ENCODE measurements around the gene UBE3D. TPM values are rescaled to one million over a fixed set of nuclear protein-coding genes. Genes with fewer than 3 reads are reported as not detected.
"Not testable (repeated sequence)": the region's sequence is repeated elsewhere in the genome, so short reads cannot be mapped to it uniquely, and the experiment has no call there.

UBE3D gene
- total and polyA plus RNA-seq, 12 donors = 1.9 to 4.6 (median 2.6) TPM

- DNase-seq = no peak
- no peak for ATAC-seq
- H3K27ac ChIP-seq = no peak overlapping the region
- H3K9me3 ChIP-seq = peaks cover 0 to 8% (median 0%) of the 10 kb centered on the region in 11 donors
- intact Hi-C loops (cut with DNase I) = loop anchor here in 1 of 10 donors (10.0 kb wide), 1 partner anchor 143 kb away; no protein-coding TSS in a partner anchor
- H3K36me3 ChIP-seq = no peaks in the 10 kb centered on the region
- H3K4me3 ChIP-seq = no peak overlapping the region
- TF ChIP-seq CTCF (IDR thresholded peaks at IDR 0.05) = no peak
- WGBS, 2 donors = 66 to 80% methylated on average over 2 of the region's 2 CpGs
- H3K27me3 ChIP-seq = no peaks in the 10 kb centered on the region
- H3K4me1 ChIP-seq = peaks cover 0 to 6% (median 0%) of the 10 kb centered on the region in 9 donors
Measured at GRCh38 chr6:82902290-82902689, 163.4 kb downstream of the UBE3D start.

- ATAC-seq = no peak
- intact Hi-C loops (cut with DNase I) = no loop called here
- Histone ChIP-seq H3K4me1 (no peaks in the 10 kb centered on the region), H3K4me3 (no peak overlapping the region), H3K27ac (no peak overlapping the region), H3K27me3 (no peaks in the 10 kb centered on the region), H3K36me3 (peaks cover 0 to 4% (median 0%) of the 10 kb centered on the region in 9 donors), H3K9me3 (peaks cover 0 to 8% (median 0%) of the 10 kb centered on the region in 11 donors)
- TF ChIP-seq CTCF (IDR thresholded peaks at IDR 0.05) = no peak
- no peak for DNase-seq
- 90 to 92% methylated on average over 6 of the region's 6 CpGs for WGBS, 2 donors
Measured at GRCh38 chr6:82894653-82895259, 170.9 kb downstream of the UBE3D start.

- peaks cover 0 to 8% (median 0%) of the 10 kb centered on the region in 11 donors for H3K9me3 ChIP-seq
- no peak overlapping the region for H3K27ac ChIP-seq
- no peaks in the 10 kb centered on the region for H3K4me1 ChIP-seq
- TF ChIP-seq CTCF (IDR thresholded peaks at IDR 0.05) = no peak
- H3K4me3 ChIP-seq = no peak overlapping the region
- 74 to 76% methylated on average over 9 of the region's 9 CpGs for WGBS, 2 donors
- ATAC-seq = no peak
- peaks cover 0 to 4% (median 0%) of the 10 kb centered on the region in 9 donors for H3K36me3 ChIP-seq
- DNase-seq = no peak
- no peaks in the 10 kb centered on the region for H3K27me3 ChIP-seq
- intact Hi-C loops (cut with DNase I) = no loop called here
Measured at GRCh38 chr6:82893889-82894652, 171.6 kb downstream of the UBE3D start.

- ATAC-seq; H3K27ac ChIP-seq; H3K36me3 ChIP-seq; H3K27me3 ChIP-seq; intact Hi-C loops (cut with DNase I); H3K4me3 ChIP-seq; H3K4me1 ChIP-seq; H3K9me3 ChIP-seq; DNase-seq: not testable (repeated sequence)
- 83 to 90% methylated on average over 3 of the region's 3 CpGs for WGBS, 2 donors
Measured at GRCh38 chr6:82891503-82891902, 174.1 kb downstream of the UBE3D start.

- Histone ChIP-seq H3K36me3 (peaks cover 0 to 4% (median 0%) of the 10 kb centered on the region in 9 donors), H3K9me3 (no peaks in the 10 kb centered on the region), H3K4me3 (no peak overlapping the region), H3K4me1 (no peaks in the 10 kb centered on the region), H3K27ac (no peak overlapping the region), H3K27me3 (no peaks in the 10 kb centered on the region)
- TF ChIP-seq CTCF (IDR thresholded peaks at IDR 0.05) = no peak
- DNase-seq = no peak
- ATAC-seq = no peak
- intact Hi-C loops (cut with DNase I) = no loop called here
Measured at GRCh38 chr6:82891076-82891475, 174.6 kb downstream of the UBE3D start.
